Left ventricle myocardium superior (tissue), 1 donor: ENCODE data around the gene OVOL1. TPM values are rescaled to one million over a fixed set of nuclear protein-coding genes. Genes with fewer than 3 reads are reported as not detected.

ENCODE experiments used
- ATAC-seq: fragments of 200-7000 bp; cut with Tn5 transposase; one replicate; pipeline ENCODE4 v1.9.1; 2020; ENCODE audit warnings: mild to moderate bottlenecking, moderate library complexity
- DNase-seq: peaks from one replicate; pipeline ENCODE4 v3.0.0-alpha.2; 2020
- intact Hi-C: fragments of 100-400 bp; cut with micrococcal nuclease; formaldehyde crosslinking; loops from one replicate; pipeline ENCODE4 v1.11.0; 2022
- total RNA-seq: library from RNA; stranded (reverse); fragmentation: NEBNext Ultra II Directional; extraction: Animal tissue kit (Norgen Biotek cat#: 25700); gene quantifications from one replicate; pipeline ENCODE4 v1.2.1, GENCODE V29; 2021
- donor health status: DM: no; HTN: yes; CAD: no; lungs with severe emphysema.

OVOL1 gene
- total RNA-seq, 1 donor from 2014 or later, result not detected

DNA sequence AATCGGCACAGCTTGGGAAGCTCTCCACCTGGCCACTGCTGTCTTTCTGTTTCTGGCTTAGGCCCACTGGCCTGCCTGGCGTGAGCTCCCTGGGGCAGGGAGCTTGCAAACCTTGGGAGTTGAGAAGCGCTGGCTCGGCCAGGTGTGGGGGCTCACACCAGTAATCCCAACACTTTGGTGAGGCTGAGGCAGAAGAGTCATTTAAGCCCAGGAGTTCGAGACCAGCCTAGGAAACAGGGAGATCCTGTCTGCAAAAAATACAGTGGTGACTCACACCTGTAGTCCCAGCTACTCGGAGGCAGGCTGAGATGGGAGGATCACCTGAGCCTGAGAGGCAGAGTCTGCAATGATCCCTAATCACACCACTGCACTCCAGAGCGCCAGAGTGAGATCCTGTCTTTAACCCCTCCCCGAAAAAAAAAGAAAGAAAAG is 10.1 kb upstream of the OVOL1 start:
- DNase-seq (no peak), ATAC-seq (no peak)
- intact Hi-C loops, result no loop called here

DNA sequence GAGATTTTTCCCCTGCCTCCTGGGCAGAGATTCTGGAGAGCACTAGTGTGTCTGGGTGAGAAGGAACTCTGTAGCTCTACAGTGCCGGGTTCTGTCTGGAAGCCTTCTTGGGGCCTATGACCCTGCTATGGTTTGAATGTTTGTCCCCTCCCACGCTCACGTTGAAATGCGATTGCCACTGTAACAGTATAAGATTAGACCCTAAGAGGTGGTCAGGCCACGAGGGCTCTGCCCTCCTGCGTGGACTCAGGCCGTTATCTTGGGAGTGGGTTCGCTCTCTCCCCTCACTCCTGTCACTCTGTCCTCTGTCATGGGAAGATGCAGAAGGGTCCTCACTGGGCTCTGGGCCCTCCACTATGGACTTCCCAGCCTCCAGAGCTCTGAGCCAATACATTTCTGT is 9.6 kb upstream of the OVOL1 start:
- ATAC-seq (no peak), DNase-seq (no peak)
- intact Hi-C loops, result no loop called here

DNA sequence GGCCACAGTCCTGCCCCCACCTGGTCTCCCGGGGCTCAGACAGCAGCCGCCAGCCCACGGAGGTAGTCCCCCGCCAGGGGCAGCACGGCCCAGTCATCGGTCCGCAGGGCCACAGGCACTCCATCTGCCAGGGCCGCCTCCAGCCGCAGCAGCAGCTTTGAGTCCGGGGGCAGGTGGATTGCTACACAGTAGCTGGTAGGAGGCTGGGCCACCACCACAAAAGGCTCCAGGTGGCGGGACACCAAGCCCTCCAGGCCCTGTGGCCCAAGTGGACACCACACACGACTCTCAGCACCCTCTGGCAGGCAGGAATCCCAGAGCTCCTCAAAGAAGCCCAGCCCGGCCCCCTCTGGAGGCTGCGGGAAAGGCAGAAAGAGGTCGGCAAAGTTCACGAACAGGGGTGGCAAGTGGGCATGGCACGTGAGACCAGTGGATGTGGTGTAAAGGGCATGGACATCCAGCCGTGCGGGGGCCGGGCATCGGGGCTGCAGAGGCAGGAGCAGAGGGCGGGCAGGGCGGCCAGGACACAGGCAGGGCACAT is 9.0 kb upstream of the OVOL1 start:
- no peak for ATAC-seq
- intact Hi-C loops, result no loop called here
- DNase-seq, result no peak

DNA sequence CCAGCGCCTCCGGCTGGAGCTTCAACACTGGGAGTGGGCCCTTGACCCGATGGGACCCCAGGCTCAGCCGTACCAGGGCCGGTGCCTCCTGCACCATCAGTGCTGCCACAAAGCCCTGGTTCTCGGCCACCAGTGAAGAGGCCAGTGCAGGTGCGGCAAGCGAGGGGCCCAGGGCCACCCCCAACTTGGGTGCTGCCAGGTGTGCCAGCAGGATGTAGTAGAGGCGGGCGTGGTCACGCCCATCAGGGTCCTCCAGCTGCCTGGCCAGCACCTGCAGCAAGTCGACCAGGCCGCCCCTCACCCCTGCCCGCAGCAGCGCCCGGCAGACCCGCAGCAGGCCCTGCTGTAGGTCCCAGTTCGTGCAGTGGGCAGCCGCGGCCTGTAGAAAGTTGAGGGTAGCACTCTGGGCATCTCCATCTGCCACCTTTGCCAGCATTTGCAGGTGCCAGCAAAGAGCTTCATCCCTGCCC is 8.4 kb upstream of the OVOL1 start:
- DNase-seq (no peak), ATAC-seq (no peak)
- intact Hi-C loops, result no loop called here

DNA sequence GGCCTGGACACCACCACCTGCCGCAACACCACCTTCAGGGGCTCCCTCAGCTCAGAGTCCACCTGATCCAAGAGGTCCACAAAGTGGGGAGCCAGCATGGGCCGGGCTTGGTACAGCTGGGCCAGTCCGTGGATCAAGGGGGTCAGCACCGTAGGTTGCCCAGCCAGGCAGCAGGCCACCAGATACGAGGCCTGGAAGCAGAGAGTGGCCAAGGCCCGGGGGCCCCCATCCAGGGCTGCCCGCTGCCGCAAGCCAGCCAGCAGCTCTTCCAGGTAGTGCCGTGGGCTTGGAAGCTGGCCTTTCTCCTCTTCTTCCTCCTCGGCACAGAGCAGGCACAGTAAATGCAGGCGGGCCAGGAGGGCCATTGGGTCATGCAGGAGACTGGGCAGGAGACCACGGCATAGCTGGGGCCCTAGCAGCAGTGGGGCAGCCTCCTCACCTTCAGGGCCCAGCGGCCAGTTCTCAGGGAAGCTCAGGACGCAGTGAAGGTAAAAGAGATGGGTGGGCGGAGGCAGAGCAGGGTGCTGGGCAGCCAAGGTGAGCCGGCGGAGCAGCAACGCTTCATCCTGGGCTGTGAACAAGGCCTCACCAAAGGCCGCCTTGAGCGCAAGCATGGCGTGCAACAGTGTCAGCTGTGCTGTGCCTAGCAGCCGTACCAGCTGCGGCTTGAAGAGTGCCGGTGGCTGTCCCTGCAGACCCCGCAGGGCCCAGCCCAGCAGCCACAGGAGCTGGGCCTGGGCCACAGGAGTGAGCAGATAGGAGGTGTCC is 7.8 kb upstream of the OVOL1 start:
- intact Hi-C loops, result no loop called here
- no peak for ATAC-seq
- DNase-seq, result no peak

DNA sequence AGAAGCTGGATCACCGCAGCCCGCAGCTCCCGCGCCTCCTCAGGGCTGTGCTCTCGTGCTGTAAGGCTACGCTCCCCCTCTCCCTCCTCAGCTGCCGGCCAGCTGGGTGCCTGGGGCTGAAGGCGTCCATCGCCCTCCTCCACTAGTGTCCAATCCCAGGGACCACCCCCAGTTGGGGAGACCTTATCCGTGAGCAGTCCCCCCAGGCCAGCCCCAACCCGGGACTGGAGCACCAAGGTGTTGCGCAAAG is 7.3 kb upstream of the OVOL1 start:
- ATAC-seq (no peak), DNase-seq (no peak)
- intact Hi-C loops, result no loop called here

DNA sequence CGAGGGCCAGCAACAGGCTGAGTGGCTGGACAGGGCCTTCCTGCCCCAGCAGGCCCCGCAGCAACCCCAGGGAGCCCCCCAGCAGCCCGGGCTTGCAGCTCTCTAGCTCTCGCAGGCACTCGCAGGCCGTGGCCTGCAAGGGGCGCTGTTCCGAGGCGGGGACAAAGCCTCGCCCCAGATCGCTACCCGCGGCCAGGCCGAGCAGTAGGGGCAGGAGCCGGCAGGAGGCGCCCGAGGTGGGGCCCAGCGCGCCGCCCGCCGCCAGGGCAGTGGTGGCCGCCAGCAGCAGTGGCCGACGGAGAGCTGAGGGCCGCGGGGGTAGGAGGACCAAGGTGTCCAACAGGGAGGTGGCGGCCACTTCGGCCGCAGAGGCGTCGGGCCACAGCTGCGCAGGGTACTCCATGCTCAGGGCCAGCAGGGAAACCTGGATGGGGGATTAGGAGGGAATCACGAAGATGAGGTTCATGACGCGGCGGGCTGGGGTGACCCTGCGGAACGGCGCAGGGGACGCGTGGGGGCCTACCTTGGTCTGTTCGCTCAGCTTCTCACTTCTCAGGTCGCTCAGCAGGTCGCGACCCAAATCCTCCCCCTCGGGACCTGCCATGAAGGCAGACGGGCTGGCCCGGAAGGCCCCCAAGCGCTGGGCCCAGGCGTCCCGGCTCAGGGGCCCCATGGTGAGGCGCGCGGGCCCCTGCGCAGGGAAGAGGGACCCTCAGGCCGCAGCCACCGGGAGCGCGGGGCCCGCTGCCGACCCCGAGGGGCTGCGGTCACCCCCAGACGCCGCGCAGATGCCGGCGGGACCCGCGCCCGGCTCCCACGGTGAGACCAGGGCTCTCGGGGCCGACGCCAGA is 6.7 kb upstream of the OVOL1 start:
- ATAC-seq (peak; percentile 90), DNase-seq (peak; percentile 90)
- intact Hi-C loops, result no loop called here

DNA sequence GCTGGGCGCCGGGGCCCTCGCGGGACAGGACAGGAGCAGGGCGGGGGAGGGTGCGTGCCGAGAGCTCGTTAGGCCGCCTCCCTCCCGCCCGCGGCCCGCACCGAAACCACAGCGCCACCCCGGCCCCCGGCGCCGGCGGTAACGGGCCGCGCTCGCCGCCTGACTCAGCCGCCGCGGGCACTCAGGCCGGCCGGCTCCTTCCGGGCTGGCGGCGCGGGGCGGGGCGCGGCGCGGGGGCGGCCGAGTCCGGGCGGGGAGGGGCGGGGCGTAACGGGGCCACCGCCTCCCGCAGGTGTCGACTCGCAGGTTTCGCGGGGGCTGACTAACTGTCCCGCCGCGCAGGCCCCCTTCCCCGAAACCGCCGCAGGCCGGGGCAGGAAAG is 6.1 kb upstream of the OVOL1 start, which contains the start of gene AP5B1:
Gene AP5B1 (minus strand): TSS at position 207 of the 382 bp plus-strand sequence. CDS start 385 bp downstream, outside the sequence.
- intact Hi-C loops, result no loop called here

DNA sequence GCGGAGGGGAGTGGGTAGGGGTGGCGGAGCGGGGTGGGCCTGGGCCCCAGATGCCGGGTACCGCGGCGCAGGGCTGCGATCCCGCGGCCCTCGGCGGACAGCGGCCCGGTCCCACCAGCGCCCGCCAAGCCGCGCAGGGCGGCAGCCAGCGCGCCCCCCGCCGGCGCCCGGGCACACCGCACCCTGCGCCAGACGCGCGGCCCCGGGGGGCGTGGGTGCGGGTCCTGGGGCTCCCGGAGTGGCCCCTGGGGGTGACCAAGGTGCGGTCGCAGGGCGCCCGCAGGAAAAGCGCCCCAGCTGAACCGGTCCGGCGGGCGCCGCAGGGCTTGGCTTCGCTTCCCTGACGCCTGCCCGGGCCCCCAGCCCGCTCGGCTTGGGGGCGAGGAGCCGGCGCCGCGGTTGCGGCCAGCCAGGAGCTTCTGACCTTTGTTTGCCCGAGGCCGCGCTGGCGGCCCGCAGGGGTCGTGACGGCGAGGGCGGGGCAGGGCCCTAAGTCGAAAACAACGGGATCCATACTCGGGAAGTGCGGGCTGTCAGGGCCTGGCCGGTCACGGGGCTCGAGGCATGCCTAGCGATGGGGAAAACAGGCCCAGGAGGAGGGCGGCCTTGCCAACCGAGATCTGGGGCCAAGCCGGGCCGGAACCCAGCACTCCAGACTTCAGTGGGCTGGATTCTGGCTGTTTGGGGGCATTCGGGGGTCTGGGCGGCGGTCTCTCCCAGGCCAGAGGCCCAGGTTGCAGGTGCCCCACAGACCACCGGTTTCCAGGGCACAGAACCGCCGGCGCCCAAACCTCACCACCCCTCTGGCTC is 5.5 kb upstream of the OVOL1 start:
- peak; percentile 57 for DNase-seq

More for the DNA sequence above, 6.1 kb upstream of the OVOL1 start, which contains the start of gene AP5B1:
- DNase-seq, result peak; percentile 80
- peak; percentile 83 for ATAC-seq

DNA sequence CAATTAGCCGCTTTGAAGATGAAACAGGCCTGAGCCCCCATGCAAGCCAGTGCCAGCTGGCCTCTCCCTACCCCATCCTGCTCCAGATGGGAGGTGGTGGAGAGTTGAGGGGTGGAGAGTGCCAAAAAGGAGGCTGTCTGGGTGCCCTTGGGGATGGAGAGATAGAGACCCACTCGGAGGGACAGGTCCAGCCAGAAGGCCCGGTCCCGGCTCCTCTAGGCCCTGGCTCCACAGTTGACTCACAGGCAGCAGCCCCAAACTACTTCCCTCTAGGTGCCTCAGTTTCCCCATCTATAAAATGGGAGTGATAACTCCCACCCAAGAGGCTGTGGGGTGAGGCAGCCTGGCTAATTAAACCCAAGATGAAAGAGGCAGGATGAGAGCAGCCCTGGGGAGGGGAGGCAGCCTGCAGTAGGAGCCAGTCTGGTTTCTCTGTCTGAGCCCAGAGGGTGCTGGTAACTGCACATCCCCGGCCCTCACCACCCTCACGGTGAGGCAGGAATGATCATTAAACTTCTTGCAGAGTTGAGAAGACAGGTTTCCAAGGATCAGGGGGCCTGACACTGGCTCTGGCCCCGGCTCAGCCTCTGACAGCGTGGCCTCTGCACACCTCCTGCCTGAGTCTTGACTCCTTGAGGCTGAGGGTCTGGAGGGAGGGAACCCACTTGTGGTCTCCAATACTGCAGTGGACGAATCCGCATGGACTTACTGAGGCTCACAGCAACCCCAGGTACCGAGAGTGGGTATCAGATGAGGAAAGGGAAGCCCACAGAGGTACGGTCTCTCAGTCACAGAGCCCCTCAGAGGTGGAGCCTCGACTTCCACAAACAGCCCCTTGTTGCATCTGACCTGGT is 4.7 kb upstream of the OVOL1 start:
- no peak for DNase-seq
- ATAC-seq, result no peak
- intact Hi-C loops, result no loop called here

More for the DNA sequence above, 5.5 kb upstream of the OVOL1 start:
- peak; percentile 39 for ATAC-seq
- intact Hi-C loops, result no loop called here

DNA sequence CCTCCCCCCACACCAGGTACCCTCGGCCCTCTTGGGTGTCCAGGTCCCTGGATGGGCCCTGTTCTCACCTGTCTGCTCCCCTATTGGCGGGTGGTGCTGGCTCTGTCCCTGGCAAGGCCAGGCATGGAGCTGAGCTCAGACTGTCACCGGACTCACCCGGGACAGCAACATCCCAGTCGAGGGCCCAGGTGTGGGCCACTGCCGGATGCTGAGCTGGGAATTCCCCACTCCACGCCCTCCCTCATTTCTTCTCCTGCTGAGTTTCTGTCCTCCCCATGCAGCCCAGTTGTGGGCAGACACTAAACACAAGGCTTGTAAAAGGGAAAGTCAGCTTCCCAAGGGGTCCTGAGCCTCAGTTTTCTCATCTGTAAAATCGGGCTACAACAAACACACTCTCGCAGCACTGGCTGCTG is 4.0 kb upstream of the OVOL1 start:
- ATAC-seq (no peak), DNase-seq (no peak)

DNA sequence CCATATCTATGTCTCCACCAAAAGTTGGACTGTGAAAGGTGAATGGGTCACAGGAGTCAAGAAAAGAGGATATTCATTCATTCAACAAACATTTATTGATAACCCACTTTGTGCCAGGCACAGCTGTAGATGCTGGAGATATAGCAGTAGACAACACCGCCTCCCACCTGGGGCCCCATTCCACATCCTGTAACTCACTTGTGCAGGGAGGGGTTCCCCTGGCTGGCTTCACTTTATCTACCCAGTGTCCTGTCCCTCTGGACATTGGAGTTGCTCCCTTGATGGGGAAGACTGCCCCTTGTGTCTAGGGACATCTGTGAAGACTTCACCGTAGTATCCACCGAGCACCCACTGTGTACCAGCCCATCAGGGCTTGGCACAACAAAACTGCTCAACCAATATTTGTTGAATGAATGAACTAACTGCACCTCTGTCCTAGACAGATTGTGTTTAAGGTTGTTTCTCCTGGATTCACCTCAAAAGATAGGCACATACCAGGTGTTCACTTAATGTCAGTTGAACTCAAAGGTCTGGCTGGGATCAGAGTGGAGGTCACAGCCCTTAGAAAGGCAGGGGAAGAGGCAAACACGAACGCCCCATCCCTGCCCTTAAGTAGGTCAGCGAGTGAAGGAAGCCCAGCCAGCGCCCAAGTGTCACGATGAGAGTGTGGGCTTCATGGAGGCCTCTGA is 1.4 kb upstream of the OVOL1 start:
- ATAC-seq (no peak), DNase-seq (no peak)
- intact Hi-C loops, result no loop called here

More for the DNA sequence above, 4.0 kb upstream of the OVOL1 start:
- intact Hi-C loops, result no loop called here

DNA sequence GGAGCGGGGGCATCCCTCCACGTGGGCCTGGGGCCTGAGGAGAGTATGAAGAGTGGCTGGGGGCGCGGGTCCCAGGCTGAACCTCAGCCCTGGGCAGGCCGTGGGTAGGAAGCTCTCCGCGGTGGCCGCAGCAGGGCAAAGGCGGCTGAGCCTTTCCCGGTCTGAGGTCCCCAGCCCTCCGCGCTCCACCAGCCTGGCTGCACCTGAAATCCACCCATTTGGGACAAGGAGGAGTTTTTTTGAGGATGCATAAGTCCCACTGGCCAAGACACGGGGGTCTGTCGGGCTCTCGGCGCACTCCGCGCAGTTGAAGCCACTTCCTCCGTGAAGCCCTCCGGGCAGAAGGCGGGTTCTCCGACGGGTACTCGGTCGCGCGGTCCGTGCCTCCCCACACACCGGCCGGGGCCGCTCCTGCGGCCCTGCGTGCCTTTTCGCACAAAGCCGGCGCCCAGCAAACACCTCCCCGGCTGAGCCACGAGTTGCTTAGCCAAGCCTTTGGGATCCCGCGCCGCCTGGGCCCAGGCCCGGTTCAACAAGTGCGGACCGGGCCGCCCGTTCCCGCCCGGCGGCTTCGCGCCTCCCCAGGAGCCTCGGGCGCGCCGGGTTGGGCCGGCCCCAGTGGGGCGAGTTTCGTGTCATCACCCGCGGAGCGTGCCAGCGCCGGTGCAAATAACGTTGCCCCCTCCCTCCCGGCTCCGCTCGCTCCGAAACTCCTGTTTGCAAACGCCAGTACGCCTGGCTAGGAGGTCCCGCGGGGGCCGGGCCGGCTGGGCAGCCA is 666 bp upstream of the OVOL1 start:
- no peak for ATAC-seq
- intact Hi-C loops, result no loop called here
- DNase-seq, result no peak

DNA sequence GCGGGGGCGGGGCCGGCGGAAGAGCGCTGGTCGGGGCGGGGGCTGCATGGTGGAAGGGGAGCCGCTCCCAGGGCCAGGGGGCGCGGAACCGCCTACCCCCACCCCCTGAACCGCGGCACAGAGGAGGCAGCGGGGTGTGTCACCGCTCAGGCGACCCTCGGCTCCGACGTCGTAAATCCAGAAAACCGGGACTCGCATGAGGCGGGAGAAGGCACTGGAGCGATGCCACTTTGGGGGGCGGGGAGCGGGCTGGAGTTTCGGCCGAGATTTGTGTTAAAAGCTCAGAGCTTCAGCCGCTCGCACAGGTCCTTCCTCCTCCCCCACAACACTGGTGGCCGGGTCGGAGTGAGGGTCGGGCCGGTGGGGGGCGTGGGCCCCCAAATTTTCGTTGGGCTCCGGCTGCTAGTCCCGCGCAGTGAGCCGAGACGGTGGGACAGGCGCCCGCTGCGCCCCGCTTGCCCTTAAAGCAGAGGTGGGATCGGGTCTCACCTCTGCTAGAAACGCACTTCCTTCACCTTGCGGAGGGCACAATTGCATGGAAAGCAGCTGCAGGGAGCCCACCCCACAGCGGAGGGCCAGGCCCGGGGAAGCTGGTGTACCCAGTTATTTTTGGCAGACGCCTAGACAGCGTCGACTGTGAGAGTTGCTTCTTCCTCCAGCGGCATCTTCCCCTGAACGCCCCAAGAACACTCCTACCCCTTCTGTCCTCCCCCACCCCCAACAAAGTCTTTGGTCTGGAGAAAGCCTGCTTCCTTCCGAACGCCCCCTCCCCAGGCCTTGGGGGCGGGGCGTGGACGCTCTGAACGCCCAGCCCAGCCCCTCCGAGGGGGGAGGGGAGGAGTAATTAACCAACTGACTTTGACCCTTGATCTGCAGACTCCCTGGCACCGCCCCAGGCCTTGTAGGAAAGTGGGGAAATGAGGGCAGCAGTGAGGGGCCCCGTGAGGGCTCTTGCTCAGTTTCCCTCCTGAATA is 1.1 kb downstream of the OVOL1 start:
- DNase-seq (no peak), ATAC-seq (no peak)

DNA sequence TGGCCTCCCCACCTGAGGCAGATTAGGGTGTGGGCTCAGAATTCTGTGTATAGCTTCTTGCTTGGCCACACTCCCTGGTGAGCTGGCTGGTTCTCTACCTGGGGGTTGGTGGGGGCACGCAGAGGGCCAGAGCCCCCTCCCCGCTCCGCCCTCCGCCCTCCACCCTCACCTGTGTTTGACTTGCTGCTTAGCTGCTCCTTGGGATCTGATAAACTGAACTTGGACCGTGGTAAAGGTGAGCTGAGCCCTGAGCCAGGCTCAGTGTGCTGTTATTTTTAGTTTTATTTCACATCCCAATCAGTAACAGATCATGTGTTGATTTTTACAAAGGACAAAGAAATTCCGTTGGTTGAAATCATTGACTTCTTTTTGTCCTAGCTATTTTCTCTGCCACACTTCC is 2.0 kb downstream of the OVOL1 start:
- intact Hi-C loops, result no loop called here
- ATAC-seq (no peak), DNase-seq (no peak)

More for the DNA sequence above, 1.1 kb downstream of the OVOL1 start:
- intact Hi-C loops, result no loop called here
